ENCODE results near the gene INTS14. TPM values are rescaled to one million over a fixed set of nuclear protein-coding genes. Genes with fewer than 3 reads are reported as not detected.
"Not testable (repeated sequence)": the region's sequence is repeated elsewhere in the genome, so short reads cannot be mapped to it uniquely, and the experiment has no call there.

INTS14 gene
- total RNA-seq, 1 donor from 2014 or later, result 40.9 TPM

- no peak for DNase-seq (ENCODE audit: low read depth)
- no peak for TF ChIP-seq CTCF (conservative IDR thresholded peaks at IDR 0.05; ENCODE audit: low read depth, low read length)
- no peak overlapping the region for H3K4me3 ChIP-seq (ENCODE audit: low read depth, low read length)
These were observed 9.9 kb upstream of the INTS14 start for GRCh38 chr15:65620833-65621232.

- no peak for TF ChIP-seq CTCF (conservative IDR thresholded peaks at IDR 0.05; ENCODE audit: low read depth, low read length)
- no peak for DNase-seq (ENCODE audit: low read depth)
- no peak overlapping the region for H3K4me3 ChIP-seq (ENCODE audit: low read depth, low read length)
These were observed 8.8 kb upstream of the INTS14 start for GRCh38 chr15:65619626-65620290.

DNA sequence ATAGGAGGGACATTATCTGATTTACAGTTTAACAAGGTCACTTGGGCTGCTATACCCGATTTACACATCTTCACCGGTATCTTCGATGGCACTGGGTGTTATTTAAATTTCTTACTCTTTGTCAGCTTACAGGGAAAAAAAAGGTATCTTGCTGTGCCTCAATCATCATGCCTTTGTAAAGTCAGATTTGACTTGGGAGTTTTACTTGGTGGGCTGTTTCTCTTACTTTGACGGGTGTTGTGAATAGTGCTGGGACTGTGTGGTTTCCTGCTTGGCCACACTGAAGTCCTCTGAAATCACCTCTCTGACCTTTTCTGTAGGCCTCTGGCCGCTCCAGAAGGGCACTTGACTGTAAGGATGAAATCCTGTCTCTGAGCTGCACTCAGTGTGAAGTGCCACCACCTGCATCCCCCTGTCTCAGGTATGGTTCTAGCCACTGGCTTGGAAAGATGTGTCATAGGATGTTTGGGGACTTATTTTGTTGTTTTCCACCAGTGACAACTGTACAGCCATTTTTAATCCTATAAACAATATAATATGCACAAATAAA, 7.7 kb upstream of the INTS14 start:
- H3K4me3 ChIP-seq (ENCODE audit: low read depth, low read length), result no peak overlapping the region
- no peak for DNase-seq (ENCODE audit: low read depth)
- no peak for TF ChIP-seq CTCF (conservative IDR thresholded peaks at IDR 0.05; ENCODE audit: low read depth, low read length)

GRCh38 chr15:65615887-65616286, 5.0 kb upstream of the INTS14 start:
- DNase-seq (ENCODE audit: low read depth); H3K4me3 ChIP-seq (ENCODE audit: low read depth, low read length): not testable (repeated sequence)

- no peak for TF ChIP-seq CTCF (conservative IDR thresholded peaks at IDR 0.05; ENCODE audit: low read depth, low read length)
- no peak for DNase-seq (ENCODE audit: low read depth)
- no peak overlapping the region for H3K4me3 ChIP-seq (ENCODE audit: low read depth, low read length)
These were observed 2.2 kb upstream of the INTS14 start for GRCh38 chr15:65612949-65613744.

DNA sequence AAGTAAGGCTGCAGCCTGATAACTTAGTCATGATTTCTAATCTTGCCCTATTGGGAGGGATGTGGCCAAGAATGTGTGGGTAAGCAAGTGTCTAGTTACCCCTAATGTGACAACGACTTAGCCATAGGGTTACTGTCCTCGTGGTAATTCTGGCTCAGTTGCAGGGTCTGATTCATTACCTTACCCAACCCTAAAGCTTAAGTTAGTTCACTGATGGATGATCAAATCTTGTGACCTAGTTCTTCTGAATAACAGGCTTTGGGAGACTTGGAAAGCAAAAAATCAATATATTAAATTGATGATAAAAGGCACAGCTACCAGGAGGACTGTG, 1.6 kb upstream of the INTS14 start:
- H3K4me3 ChIP-seq (ENCODE audit: low read depth, low read length), result no peak overlapping the region
- DNase-seq (ENCODE audit: low read depth), result peak; percentile 16
- TF ChIP-seq CTCF (conservative IDR thresholded peaks at IDR 0.05; ENCODE audit: low read depth, low read length), result no peak

GRCh38 chr15:65611888-65612615, 1.1 kb upstream of the INTS14 start:
- H3K4me3 ChIP-seq (ENCODE audit: low read depth, low read length), result peak overlapping the region; percentile 83
- no peak for DNase-seq (ENCODE audit: low read depth)
- TF ChIP-seq CTCF (conservative IDR thresholded peaks at IDR 0.05; ENCODE audit: low read depth, low read length), result no peak
